ENCODE measurements around the gene ELFN1.

The ELFN1 gene

GRCh38 chr7:1663857-1664651 is 6.0 kb upstream of the ELFN1 start:
- no peak for DNase-seq (ENCODE audit: low read depth in 2 of 2)

GRCh38 chr7:1664711-1665548 is 5.1 kb upstream of the ELFN1 start:
- DNase-seq (ENCODE audit: low read depth in 2 of 2), result peak in 1 of 2 donors; percentile 5

DNA sequence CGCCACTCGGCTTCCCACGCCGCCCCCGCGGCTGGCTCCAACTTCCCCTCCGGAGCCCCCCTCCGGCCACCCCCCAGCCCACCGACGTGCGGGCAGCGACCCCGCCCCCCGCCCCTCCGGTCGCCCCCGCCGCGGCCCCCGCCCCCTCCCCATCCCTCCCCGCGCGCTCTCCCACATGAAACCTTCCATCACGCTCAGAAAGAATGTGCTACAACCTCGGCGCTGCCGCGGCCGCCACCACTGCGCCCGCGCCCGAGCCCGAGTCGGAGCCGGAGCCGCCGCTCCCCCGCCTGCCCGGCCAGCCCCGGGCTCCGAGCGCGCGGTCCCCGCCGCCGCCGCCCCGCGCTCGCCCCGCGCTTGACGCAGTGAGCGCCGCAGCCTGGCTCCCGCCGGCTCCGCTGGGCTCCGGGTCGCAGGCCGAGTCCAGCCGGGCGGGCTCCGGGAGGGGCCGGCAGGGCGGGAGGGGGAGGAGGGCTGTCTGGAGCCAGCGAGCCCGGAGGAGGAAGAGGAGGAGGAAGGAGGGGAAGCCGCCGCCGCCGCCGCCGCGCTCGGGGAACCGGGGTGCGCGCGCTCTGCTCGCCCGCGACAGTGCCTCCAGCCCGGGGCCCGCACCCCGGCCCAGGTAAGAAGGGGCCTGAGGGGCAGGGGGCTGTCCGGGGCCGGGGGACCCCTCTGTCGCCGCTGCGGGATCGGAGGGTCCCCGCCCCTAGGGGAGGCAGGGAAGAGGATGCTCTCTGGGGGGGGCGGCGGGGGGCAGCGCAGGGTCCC is 4.3 kb upstream of the ELFN1 start:
- no peak for DNase-seq (ENCODE audit: low read depth in 2 of 2)

- no peak for DNase-seq (ENCODE audit: low read depth in 2 of 2)
These were observed 3.7 kb upstream of the ELFN1 start for GRCh38 chr7:1666317-1666822.

- no peak for DNase-seq (ENCODE audit: low read depth in 2 of 2)
These were observed 3.1 kb upstream of the ELFN1 start for GRCh38 chr7:1666823-1667565.

GRCh38 chr7:1667566-1668395 is 2.3 kb upstream of the ELFN1 start:
- no peak for DNase-seq (ENCODE audit: low read depth in 2 of 2)

DNA sequence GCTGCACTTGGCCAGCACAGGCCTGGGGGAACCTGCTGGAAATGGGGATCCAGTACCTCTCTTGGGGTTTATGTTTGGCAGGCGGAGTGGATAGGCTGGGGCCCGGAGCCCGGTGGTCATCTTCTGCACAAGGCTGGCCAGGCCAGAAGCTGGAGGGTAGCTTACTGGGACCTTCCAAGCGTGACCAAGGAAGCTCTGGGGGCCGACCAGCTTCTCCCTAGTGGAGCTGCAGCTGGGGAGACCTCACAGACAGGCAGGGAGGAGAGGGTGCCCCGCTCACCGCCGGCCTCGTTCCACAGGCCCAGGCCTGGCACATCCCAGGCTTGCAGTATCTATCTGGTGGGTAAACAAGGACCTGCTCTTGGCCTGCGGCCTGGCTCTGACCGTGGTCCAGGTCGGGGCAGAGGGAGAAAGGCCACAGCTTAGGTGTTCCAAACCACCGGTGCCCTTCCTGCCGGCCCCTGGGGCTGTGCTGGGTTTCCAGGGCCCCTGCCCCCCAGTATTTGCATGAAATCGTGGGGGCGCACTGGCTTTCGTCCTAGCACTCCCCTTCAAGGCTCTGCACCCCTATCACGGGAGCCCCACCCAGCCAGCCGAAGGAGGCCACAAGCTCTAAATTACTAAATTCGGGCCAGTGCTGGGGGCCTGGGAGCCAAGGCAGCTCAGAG is 1.5 kb upstream of the ELFN1 start:
- DNase-seq (ENCODE audit: low read depth in 2 of 2), result no peak

GRCh38 chr7:1669064-1669951 is 769 bp upstream of the ELFN1 start:
- DNase-seq (ENCODE audit: low read depth in 2 of 2), result no peak

- no peak for DNase-seq (ENCODE audit: low read depth in 2 of 2)
These were observed 967 bp downstream of the ELFN1 start for GRCh38 chr7:1670894-1671593.

GRCh38 chr7:1671594-1672451 is 1.7 kb downstream of the ELFN1 start:
- no peak for DNase-seq (ENCODE audit: low read depth in 2 of 2)

- DNase-seq (ENCODE audit: low read depth in 2 of 2), result no peak
These were observed 2.9 kb downstream of the ELFN1 start for GRCh38 chr7:1672851-1673486.

- no peak for DNase-seq (ENCODE audit: low read depth in 2 of 2)
These were observed 3.6 kb downstream of the ELFN1 start for GRCh38 chr7:1673581-1674118.

DNA sequence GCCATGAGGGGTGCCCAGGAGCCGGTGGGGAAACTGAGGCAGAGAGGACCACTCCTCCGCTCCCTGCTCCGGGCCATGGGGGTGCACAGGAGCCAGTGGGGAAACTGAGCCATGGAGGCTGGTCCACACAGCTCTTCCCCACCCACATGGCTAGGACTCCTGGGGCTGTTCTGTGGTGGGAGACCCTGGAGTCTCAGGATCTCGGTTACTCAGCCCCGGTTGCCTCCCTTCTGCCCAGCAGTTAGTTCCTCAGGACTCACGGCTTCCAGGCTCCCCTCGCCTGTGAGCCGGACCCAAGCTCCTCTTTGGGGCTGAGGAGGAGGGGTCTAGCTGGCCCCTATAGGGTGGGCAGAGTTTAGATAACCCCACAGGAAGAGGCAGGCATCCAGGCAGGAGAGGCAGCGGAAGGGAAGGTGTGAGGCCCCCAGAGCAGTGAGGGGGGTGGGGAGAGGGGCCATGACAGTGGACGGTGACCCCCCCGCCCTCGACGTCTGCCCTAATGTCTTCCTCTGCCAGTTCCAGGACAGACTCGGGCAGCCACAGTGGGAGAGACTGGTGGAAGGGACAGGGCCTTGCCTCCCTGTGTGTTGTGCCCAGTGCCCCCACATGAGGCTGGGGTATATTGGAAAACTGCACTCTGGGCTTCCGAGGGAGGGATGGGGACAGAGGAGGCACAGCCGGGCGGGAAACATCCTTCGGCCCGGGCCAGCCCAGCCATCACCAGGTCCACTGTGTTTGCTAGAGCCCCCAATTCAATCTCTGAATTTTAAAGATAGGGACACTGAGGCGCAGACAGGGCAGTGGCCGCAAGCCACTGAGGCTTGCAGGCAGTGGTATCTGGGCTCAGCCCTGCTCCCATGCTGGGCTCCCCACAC is 4.3 kb downstream of the ELFN1 start:
- DNase-seq (ENCODE audit: low read depth in 2 of 2), result no peak

GRCh38 chr7:1675036-1675671 is 5.1 kb downstream of the ELFN1 start:
- no peak for DNase-seq (ENCODE audit: low read depth in 2 of 2)
